K562 (cell line): ENCODE data around the gene IRGQ. TPM values are rescaled to one million over a fixed set of nuclear protein-coding genes. Genes with fewer than 3 reads are reported as not detected.
A peak's percentile ranks its signal among the peaks of the same experiment; 100 is the strongest.

ENCODE experiments used
- ATAC-seq: fragments of 200-7000 bp; cut with Tn5 transposase; 3 replicates; pipeline ENCODE4 v1.9.1; 2020; ENCODE audit warnings: moderate library complexity
- BruUV-seq: library from RNA; stranded (reverse); fragments of 400-500 nt; replicated peaks from 2 replicates; lab custom pipeline; 2021; lab: Mats Ljungman, UMichigan
- CTCF ChIA-PET: fragments of 300-600 bp; formaldehyde crosslinking; extraction: SDS; loops from one replicate; lab custom pipeline; 2021; ENCODE audit warnings: low intra/inter-chr PET ratio; lab: Yijun Ruan, JAX
- POLR2A ChIA-PET: fragments of 300-600, 350-650 bp; sonication (Branson Sonifier 250); formaldehyde crosslinking; extraction: SDS; loops from one replicate; lab custom pipeline; 2021; ENCODE audit warnings: antibody characterized with exemption, inconsistent platforms; lab: Yijun Ruan, JAX
- DNase-seq, 4 experiments: peaks; one replicate each; pipeline versions ENCODE4 v3.0.0 to v3.0.0-alpha.2; 2011 to 2018; ENCODE audit warnings: low spot score in 3 of 4, mixed read lengths in 3 of 4; ENCODE audit errors: extremely low read depth in 1 of 4
- FAIRE-seq: peaks from 2 replicates; lab custom pipeline; 2011; peaks lifted over from hg19 to GRCh38; lab: Jason Lieb, UNC
- H2AFZ ChIP-seq: 2 replicates; pipeline ENCODE4 v1.6.0; 2011; ENCODE audit warnings: low read depth, low read length, control low read depth, inconsistent platforms
- H3K27ac ChIP-seq: fragments of 200-600 bp; 3 replicates; pipeline ENCODE4 v1.8.0; 2011; ENCODE audit warnings: low read depth, mild to moderate bottlenecking, control low read depth, inconsistent platforms, low read length, moderate library complexity, mixed read lengths; ENCODE audit errors: extremely low read depth
- H3K27me3 ChIP-seq, 2 experiments: fragments of 300-600 bp in 1 of 2; 2 replicates in 1 of 2; 3 replicates in 1 of 2; pipeline versions ENCODE4 v1.6.0 to v1.8.0; 2011; ENCODE audit warnings: inconsistent platforms in 2 of 2, low read length in 2 of 2, mild to moderate bottlenecking in 1 of 2, mixed read lengths in 1 of 2, moderate library complexity in 1 of 2; ENCODE audit not compliant: control insufficient read depth in 2 of 2, insufficient read depth in 2 of 2
- H3K36me3 ChIP-seq: fragments of 300-600 bp; 3 replicates; pipeline ENCODE4 v1.8.0; 2011; ENCODE audit warnings: mild to moderate bottlenecking, low read length, inconsistent platforms; ENCODE audit not compliant: control insufficient read depth, insufficient read depth
- H3K4me1 ChIP-seq, 2 experiments: fragments of 200-600 bp in 1 of 2; replicated peaks in 1 of 2; 2 replicates in 1 of 2; 3 replicates in 1 of 2; pipeline versions ENCODE4 v1.5.1 to v1.8.0; 2011; ENCODE audit warnings: inconsistent platforms in 2 of 2, low read length in 2 of 2, mild to moderate bottlenecking in 1 of 2, mixed read lengths in 1 of 2, moderate library complexity in 1 of 2; ENCODE audit not compliant: control insufficient read depth in 2 of 2, insufficient read depth in 2 of 2
- H3K4me2 ChIP-seq: 2 replicates; pipeline ENCODE4 v1.6.1; 2011; ENCODE audit warnings: low read length, control low read depth, inconsistent platforms, mixed read lengths; ENCODE audit not compliant: insufficient read depth
- H3K4me3 ChIP-seq: fragments of 200-600 bp; sonication (generic), shearing (Covaris generic); 2 replicates; pipeline ENCODE4 v1.5.1; 2016; ENCODE audit warnings: control low read depth, inconsistent platforms
- H3K79me2 ChIP-seq: fragments of 200-600 bp; 3 replicates; pipeline ENCODE4 v1.8.0; 2011; ENCODE audit warnings: low read length, inconsistent platforms; ENCODE audit not compliant: control insufficient read depth, insufficient read depth
- H3K9ac ChIP-seq, 2 experiments: 2 replicates each; pipeline versions ENCODE4 v1.6.0 to v1.6.1; 2011; ENCODE audit warnings: low read depth in 2 of 2, low read length in 2 of 2, control low read depth in 1 of 2, inconsistent platforms in 1 of 2, mild to moderate bottlenecking in 1 of 2, mixed read lengths in 1 of 2; ENCODE audit not compliant: insufficient read depth in 1 of 2
- H3K9me1 ChIP-seq: one replicate; pipeline ENCODE4 v1.6.0; 2011; ENCODE audit warnings: inconsistent platforms, mild to moderate bottlenecking, low read length, moderate library complexity; ENCODE audit not compliant: control insufficient read depth, insufficient read depth
- H3K9me3 ChIP-seq: replicated peaks from 2 replicates; pipeline ENCODE4 v1.5.1; 2011; ENCODE audit warnings: low read depth, low read length, inconsistent platforms; ENCODE audit not compliant: control insufficient read depth, insufficient read depth
- H4K20me1 ChIP-seq: replicated peaks from 2 replicates; pipeline ENCODE4 v1.6.1; 2011; ENCODE audit warnings: low read length, inconsistent platforms, mixed read lengths; ENCODE audit not compliant: control insufficient read depth, insufficient read depth
- ARID2 ChIP-seq: fragments of 450-650 bp; IDR thresholded peaks from 2 replicates; pipeline ENCODE4 v1.6.1; 2017; ENCODE audit warnings: antibody characterized with exemption, mild to moderate bottlenecking
- ATF3 ChIP-seq, 2 experiments: fragments of 450-650 bp in 1 of 2; sonication (generic) in 1 of 2; formaldehyde crosslinking in 1 of 2; IDR thresholded peaks in 1 of 2; conservative IDR thresholded peaks in 1 of 2; 2 replicates each; pipeline versions ENCODE4 v1.6.1 to v1.8.1; 2016 to 2023; ENCODE audit warnings: mild to moderate bottlenecking in 2 of 2, moderate library complexity in 2 of 2, inconsistent platforms in 1 of 2, missing genetic modification reagents in 1 of 2
- CTCF ChIP-seq, 3 experiments: IDR thresholded peaks in 2 of 3; conservative IDR thresholded peaks in 1 of 3; 2 replicates each; pipeline ENCODE4 v1.5.1; 2011 to 2012; ENCODE audit warnings: low read length in 3 of 3, mild to moderate bottlenecking in 3 of 3, control low read depth in 2 of 3, improper control_type of control experiment in 1 of 3, inconsistent platforms in 1 of 3, low read depth in 1 of 3, mixed read lengths in 1 of 3, moderate library complexity in 1 of 3; ENCODE audit not compliant: insufficient read depth in 2 of 3
- DACH1 ChIP-seq: fragments of 450-650 bp; IDR thresholded peaks from 2 replicates; pipeline ENCODE4 v1.6.1; 2018; ENCODE audit not compliant: partially characterized antibody
- REST ChIP-seq, 2 experiments: fragments of 450-650 bp; formaldehyde crosslinking in 1 of 2; IDR thresholded peaks; 2 replicates each; pipeline versions ENCODE4 v1.4.0 to v1.6.1; 2014 to 2020; ENCODE audit warnings: mild to moderate bottlenecking in 2 of 2, borderline replicate concordance in 1 of 2, low read depth in 1 of 2
- SMC3 ChIP-seq: conservative IDR thresholded peaks from 2 replicates; pipeline ENCODE4 v1.6.1; 2011; ENCODE audit warnings: low read depth, low read length, improper control_type of control experiment; ENCODE audit not compliant: insufficient read depth
- ZNF354B ChIP-seq: fragments of 250-450 bp; sonication (Bioruptor Pico); IDR thresholded peaks from 2 replicates; pipeline ENCODE4 v1.4.0; 2020
- WGBS: fragments of 100-300 bp; shearing (Covaris generic); methylation state at CpG from one replicate; pipeline ENCODE4 v1.1.6; 2016; ENCODE audit warnings: low coverage, mixed read lengths; ENCODE audit not compliant: insufficient coverage; ENCODE audit errors: missing lambda C conversion rate; 5-methylcytosine and 5-hydroxymethylcytosine counted together
- in situ Hi-C: fragments of 300-500 bp; cut with MboI; formaldehyde crosslinking; loops from 4 replicates; pipeline ENCODE4 v1.15.0; 2018; ENCODE audit warnings: inconsistent platforms, mixed read lengths
- intact Hi-C: fragments of 100-400 bp; cut with micrococcal nuclease; formaldehyde crosslinking; loops from 2 replicates; pipeline ENCODE4 v1.14.2; 2022
- polyA plus RNA-seq, 8 experiments: library from polyadenylated mRNA; depleted of rRNA in 4 of 8; stranded (reverse) in 5 of 8; unstranded in 3 of 8; fragments of >200 nt; fragmentation: Nextera tagmentation in 2 of 8; fragmentation: Illumina TruSeq in 1 of 8; extraction: Ambion mirVana in 2 of 8; extraction: Trizol in 1 of 8; gene quantifications; 2 replicates each; pipeline versions ENCODE4 v1.2.1 to v1.2.3, GENCODE V29; 2011 to 2014; ENCODE audit warnings: inconsistent platforms in 1 of 8, missing spikeins in 1 of 8
- total RNA-seq, 7 experiments: library from RNA; depleted of rRNA in 6 of 7; stranded (reverse); fragments of >200 nt in 6 of 7; fragmentation: Illumina TruSeq in 2 of 7; extraction: Trizol in 2 of 7; gene quantifications; 2 replicates each; pipeline versions ENCODE4 v1.2.1 to v1.2.3, GENCODE V29; 2011 to 2021; ENCODE audit warnings: low replicate concordance in 1 of 7

The IRGQ gene
- total and polyA plus RNA-seq, 9 of the 15 experiments (the other 6 are each of a cell fraction or from before 2014, with no cell fraction given) = 3.5 to 19.2 (median 7.9) TPM

- TF ChIP-seq ATF3 (IDR thresholded peaks at IDR 0.05) (peak; percentile 24), ATF3 (CRISPR knock-in tag; conservative IDR thresholded peaks at IDR 0.05) (no peak), ZNF354B (no peak)
Observed at GRCh38 chr19:43560687-43561086, 35.2 kb downstream of the IRGQ start (continued).

- in situ Hi-C loops = loop anchor here (5.0 kb wide), 1 partner anchor 97 kb away; no protein-coding TSS in a partner anchor
- WGBS = 35% methylated on average over 7 of the region's 8 CpGs
- TF ChIP-seq REST (IDR thresholded peaks at IDR 0.05; ENCODE audit: borderline replicate concordance) = peak; percentile 46; the same call in 1 of the 2 replicates
- TF ChIP-seq REST (CRISPR knock-in tag; IDR thresholded peaks at IDR 0.05; ENCODE audit: low read depth) = no peak
- 0 out of 2 replicates have a peak, but pooled peaks have one; percentile 24 for TF ChIP-seq ARID2
- TF ChIP-seq DACH1 = no peak
- peak; percentile 85 to 88 (median 87) for TF ChIP-seq CTCF (IDR thresholded peaks at IDR 0.05 in 2 of 3, conservative IDR thresholded peaks at IDR 0.05 in 1 of 3; ENCODE audit: insufficient read depth in 2 of 3, low read depth in 1 of 3, low read length in 3 of 3)
- TF ChIP-seq SMC3 = peak; percentile 58; the same call in 1 of the 2 replicates
Observed at GRCh38 chr19:43555185-43555770, 40.7 kb downstream of the IRGQ start.

More at GRCh38 chr19:43555185-43555770, 40.7 kb downstream of the IRGQ start:
- DNase-seq = peak; percentile 71 to 83 (median 76)
- peak; percentile 95 for FAIRE-seq
- intact Hi-C loops = loop anchor here (1.0 to 10.0 kb wide), 2 partner anchors 70 to 97 kb away; no protein-coding TSS in a partner anchor
- Histone ChIP-seq H3K27me3 (no peaks in the 10 kb centered on the region), H3K4me2 (no peak overlapping the region), H3K36me3 (peaks cover 57% of the 10 kb centered on the region; the same call in 2 of the 3 replicates), H4K20me1 (no peaks in the 10 kb centered on the region), H3K27ac (no peak overlapping the region), H3K9ac (no peak overlapping the region), H2AFZ (no peak overlapping the region), H3K79me2 (no peaks in the 10 kb centered on the region), H3K4me3 (no peak overlapping the region), H3K9me1 (no peaks in the 10 kb centered on the region), H3K4me1 (peaks cover 0 to 8% of the 10 kb centered on the region in 2 experiments; a peak in 1 of 5 replicates), H3K9me3 (no peaks in the 10 kb centered on the region)
- CTCF ChIA-PET = interaction anchor here (1.4 to 1.8 kb wide), 2 partner anchors 69 to 98 kb away, joined by 4 to 7 read pairs; no protein-coding TSS in a partner anchor
- POLR2A ChIA-PET = interaction anchor here (0.6 to 1.9 kb wide), 8 partner anchors 8 to 165 kb away, joined by 3 to 7 read pairs (median 4); partner anchors contain the start of gene XRCC1
- ATAC-seq = peak; percentile 97
- no TSS peak for BruUV-seq
